ENCODE results near the gene PTK6.

Gene PTK6

DNA sequence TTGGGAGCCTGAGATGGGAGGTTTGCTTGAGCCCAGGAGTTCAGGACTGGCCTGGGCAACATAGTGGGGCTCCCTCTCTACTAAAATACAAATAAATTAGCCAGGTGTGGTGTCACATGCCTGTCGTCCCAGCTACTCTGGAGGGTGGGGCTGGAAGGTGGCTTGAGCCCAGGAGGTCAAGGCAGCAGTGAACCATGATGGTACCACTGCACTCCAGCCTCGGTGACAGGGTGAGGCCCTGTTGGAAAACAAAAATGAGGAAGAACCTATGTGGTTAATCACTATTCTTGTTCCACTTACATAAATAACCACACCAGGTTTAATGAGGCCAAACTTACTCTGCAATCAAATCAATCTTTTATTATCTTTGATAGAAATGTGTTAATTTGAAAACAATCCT is 11.2 kb downstream of the PTK6 start:
- DNase-seq = no peak

GRCh38 chr20:63525185-63525584 is 12.0 kb downstream of the PTK6 start:
- DNase-seq = no peak

DNA sequence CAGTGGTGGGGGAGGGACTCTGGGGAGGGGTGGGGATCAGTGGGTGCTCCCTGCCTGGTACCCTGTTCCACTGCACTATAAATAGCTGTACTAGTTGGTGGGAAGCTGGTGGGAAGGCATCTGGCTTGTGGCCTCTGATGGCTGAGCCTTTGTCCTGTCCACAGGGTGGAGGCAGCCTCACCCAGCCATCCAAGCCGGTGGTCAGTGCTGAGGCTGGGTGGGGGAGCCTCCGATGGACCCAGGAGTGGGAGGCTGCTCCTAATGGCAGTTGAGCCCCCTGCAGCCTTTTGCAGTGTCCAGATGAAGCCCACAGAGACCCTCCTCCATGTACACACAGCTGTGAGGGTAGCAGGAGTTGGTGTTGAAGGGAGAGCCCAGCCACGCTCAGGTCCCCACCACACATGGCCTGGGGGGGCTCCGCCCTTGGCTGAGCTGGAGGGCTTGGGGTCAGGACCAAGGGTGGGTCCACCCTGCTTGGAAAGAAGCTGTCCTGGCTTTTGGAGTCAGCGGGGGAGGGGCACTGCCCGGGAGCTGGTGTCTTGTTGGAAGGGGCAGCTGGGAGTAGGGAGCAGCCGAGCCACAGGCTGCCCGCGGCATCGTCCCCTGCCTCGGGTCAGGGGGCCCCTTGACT is 14.1 kb downstream of the PTK6 start:
- DNase-seq = no peak

DNA sequence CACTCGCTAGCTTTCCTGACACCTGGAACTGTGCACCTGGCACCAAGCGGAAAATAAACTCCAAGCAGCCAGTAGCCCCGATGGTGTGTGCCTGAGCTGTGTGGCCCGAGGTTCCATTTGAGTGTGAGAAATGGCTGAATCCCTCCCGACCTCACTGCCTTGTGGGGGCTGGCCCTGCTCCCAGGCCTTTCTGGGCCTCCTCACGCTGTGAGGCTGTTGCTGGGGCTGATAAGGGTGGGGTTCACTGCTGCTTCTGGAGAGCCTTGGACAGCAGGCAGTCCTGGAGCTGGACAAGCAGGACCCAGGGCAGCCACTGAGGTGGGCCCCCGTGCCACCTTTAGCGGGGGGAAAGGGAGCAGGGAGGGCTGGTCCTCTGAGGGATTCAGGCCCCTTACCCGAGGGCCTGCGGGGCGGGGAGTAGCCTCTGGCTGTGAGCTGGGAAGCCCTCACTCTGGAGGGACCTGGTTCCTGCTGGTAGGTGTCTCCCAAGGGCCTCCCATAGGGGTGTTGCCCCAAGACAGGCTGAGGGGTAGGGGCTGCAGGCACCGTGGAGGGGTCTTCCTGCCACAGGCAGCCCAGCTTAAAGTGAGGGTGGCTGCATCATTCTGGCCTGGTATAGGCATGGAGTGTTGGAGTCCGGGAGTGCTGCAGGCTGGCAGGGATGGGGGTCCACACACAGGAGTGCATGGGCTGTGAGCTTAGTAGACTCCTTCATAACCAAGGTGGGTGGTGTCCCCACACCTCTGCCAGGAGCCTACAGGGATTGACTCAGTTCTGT is 14.9 kb downstream of the PTK6 start:
- DNase-seq = no peak

DNA sequence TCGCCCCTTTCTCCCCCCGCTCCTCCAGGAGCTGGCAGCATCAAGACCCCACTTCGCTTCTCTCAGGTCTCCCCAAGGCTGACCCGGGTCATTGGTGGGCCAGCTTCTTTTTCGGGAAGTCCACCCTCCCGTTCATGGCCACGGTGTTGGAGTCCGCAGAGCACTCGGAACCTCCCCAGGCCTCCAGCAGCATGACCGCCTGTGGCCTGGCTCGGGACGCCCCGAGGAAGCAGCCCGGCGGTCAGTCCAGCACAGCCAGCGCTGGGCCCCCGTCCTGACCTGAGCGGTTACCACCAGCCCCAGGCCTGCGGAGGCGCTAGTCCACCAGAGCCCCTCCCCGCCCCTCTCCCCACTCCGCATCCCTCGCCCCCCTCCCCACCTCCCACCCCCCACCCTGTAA is 15.6 kb downstream of the PTK6 start:
- no peak for DNase-seq

DNA sequence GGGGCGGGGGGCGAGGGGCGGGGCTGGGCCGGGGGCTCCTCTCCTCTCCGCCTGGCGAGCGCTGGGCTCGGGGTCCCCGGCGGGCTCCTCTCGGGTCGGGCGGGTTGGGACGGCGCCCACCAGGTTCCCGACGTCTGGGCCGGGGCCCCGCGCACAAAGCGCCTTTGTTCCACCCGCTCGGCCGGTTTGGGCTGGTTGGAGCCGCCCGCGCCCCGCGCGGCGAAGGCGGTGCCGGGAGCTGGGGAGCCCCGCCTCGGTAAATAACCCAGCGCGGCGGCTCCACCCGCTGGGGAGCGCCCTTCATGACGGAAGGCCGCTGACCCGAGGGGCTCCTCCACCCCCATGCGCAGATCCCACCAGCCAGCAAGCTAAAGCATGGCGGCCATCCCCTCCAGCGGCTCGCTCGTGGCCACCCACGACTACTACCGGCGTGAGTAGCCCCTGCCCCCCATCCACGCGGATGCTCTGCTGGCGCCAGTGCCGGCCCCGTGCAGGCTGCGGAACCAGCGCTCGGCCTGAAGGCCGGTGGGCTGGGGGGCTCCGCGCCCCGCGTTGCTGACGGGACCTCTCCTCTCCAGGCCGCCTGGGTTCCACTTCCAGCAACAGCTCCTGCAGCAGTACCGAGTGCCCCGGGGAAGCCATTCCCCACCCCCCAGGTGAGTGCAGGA is 16.1 kb downstream of the PTK6 start:
- peak; percentile 30 for DNase-seq

- peak; percentile 78 for DNase-seq
These were observed 16.7 kb downstream of the PTK6 start, which contains the start of gene PPDPF for GRCh38 chr20:63520504-63520933. Gene PPDPF, plus strand, starts transcription at chr20:63520765. Its CDS starts 544 bp downstream, at chr20:63521309.

- DNase-seq = no peak
These were observed 17.3 kb downstream of the PTK6 start for GRCh38 chr20:63519668-63520503.

DNA sequence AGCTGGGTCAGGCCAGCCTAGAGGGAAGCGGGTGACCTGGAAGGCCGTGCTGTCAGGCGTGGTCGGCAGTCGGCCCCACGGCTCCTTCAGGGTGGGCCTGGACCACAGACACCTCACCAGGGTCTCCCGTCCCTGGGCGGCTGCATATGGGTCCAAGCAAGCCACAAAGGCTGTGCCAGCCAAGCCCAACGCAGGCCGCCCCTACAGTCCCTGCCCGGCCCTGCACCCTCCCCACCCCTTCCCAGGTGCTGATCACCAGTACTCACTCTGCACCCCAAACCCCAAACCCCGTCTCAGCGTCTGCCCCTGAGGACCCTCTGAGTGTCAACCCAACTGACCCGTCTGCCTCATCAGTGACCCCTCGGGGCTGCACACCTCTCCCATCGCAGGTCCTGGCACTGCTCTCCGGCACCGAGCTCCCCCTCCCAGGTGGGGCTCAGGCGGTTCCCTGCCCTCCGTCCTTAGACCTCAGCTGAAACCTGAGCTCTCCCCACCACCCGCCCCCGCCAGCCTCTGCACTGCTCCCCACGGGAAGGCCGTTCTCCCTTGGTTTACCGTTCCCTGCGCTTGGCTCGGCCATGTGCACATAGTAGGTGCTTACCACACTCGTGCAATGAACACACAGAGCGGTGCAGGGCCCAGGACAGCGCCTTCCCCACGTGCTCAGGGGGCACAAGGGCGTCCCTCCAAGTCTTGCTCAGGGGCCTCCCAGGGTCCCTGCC is 18.1 kb downstream of the PTK6 start:
- no peak for DNase-seq

- DNase-seq = no peak
These were observed 18.8 kb downstream of the PTK6 start for GRCh38 chr20:63518351-63518861.

DNA sequence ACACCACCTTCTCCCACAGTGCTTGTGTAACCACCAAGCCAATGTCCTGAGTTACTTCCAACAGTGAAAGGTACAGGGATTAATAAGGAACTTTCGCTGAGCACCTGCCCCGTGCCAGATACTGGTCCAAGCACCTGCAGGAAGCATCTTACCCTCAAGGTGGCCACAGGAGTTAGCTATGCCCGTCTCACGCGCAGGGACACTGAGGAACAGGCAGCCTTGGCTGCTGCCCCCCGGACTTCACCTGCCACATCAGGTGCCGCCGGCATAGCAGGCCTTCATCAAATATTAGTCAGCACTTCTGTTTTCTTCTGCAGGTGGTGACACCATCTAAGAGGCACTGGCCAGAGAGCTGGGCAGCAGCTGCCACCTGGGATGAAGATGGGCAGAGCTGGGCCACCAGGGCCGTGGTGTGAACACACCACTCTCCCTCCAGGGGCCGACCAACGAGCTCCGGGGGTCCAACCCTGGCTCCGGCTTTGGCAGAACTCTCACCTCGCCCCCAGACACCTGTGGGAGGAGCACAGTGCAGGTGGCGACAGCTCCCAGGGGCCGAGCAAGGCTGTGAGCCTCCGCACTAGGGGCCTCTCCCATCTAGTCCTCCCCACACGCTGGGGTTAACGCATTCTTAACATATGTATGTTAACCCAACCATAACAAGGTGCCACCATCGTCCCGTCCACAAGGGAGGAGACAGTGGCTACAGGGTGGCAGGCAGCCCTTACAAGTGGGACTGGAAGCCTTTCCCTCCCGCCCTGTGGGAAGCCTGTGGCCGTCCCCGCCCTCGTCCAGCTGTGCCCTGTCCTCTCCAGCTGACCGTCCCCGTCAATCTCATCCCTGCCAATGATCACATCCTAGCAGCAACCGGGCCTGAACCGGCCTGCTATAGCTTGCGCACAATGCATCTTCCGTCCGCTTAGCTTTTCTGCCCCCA is 19.5 kb downstream of the PTK6 start:
- no peak for DNase-seq

- DNase-seq = peak; percentile 33
These were observed 22.7 kb downstream of the PTK6 start for GRCh38 chr20:63514520-63514919.

DNA sequence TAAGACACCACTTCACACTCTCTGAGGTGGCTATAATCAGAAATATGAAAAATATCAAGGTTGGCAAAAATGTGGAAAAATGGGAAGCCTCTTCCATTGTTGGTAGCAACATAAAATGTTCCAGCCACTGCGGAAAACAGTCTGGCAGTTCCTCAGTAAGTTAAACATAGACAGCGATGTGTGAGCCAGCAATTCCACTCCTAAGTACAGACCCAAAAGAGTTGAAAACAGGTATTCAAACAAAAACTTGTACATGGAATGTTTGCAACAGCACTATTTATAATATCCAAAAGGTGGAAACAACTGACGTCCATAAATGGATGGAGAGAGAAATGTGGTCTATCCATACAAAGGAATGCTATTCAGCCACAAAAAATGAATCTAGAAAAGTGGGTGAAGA is 24.0 kb downstream of the PTK6 start:
- DNase-seq = no peak

DNA sequence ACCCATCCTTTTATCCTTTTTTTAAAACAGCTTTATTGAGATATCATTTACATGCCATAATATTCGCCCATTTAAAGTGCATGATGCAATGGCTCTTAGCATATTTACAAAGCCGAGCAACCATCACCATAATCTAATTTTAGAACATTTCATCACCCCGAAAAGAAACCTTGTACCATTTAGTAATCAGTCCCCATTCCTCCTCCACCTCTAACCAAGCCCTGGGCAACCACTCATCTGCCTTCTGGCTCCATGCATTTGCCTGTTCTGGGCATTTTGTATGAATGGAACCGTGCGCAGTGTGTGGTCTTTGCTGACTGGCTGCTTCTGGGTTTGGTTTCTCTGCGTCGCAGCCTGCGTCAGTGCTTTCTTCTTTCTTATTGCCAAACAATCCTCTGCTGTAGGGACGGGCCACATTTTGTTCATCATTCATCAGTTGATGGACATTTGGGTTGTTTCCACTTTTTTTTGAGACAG is 28.1 kb downstream of the PTK6 start:
- no peak for DNase-seq

- no peak for DNase-seq
These were observed 29.0 kb downstream of the PTK6 start for GRCh38 chr20:63508072-63508768.

DNA sequence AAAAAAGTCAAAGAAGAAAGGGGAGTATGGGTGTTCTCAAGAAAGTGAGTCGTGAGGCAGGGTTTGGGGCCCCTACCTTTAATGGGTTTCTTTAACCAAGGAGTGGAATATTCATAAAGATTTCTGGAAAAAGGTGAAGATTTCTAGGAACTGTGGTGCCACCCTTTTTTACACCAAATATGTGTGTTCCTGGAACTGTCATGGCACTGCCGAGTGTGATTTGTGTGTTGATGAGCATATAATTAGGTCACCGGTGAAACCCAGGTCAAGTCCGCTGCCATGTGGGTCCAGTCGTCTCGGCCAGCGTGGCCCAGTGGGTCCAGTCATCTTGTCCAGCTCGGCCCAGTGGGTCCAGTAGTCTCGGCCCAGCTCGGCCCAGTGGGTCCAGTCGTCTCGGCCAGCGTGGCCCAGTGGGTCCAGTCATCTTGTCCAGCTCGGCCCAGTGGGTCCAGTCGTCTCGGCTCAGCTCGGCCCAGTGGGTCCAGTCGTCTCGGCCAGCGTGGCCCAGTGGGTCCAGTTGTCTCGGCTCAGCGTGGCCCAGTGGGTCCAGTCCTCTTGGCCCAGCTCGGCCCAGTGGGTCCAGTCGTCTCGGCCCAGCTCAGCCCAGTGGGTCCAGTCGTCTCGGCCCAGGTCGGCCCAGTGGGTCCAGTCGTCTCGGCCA is 30.0 kb downstream of the PTK6 start:
- DNase-seq = no peak

- DNase-seq = no peak
These were observed 31.5 kb downstream of the PTK6 start for GRCh38 chr20:63505723-63506122.

GRCh38 chr20:63505281-63505680 is 31.9 kb downstream of the PTK6 start:
- no peak for DNase-seq

- no peak for DNase-seq
These were observed 32.5 kb downstream of the PTK6 start for GRCh38 chr20:63504642-63505041.

GRCh38 chr20:63503524-63503923 is 33.7 kb downstream of the PTK6 start:
- no peak for DNase-seq

All from KG1 (cell line).